NB4 (cell line): Measurements from ENCODE around the gene TYW1.

Experiments
- CTCF ChIP-seq: IDR thresholded peaks from one replicate; pipeline ENCODE4 v1.5.1; 2012; ENCODE audit warnings: low read depth, low read length
- MAX ChIP-seq: IDR thresholded peaks from 2 replicates; pipeline ENCODE4 v1.6.1; 2011; ENCODE audit warnings: low read depth, low read length
- MYC ChIP-seq: IDR thresholded peaks from 2 replicates; pipeline ENCODE4 v1.6.1; 2011; ENCODE audit warnings: low read depth, low read length
- POLR2A ChIP-seq: IDR thresholded peaks from 2 replicates; pipeline ENCODE4 v1.6.1; 2011; ENCODE audit warnings: mild to moderate bottlenecking; ENCODE audit not compliant: insufficient read length; ENCODE audit errors: extremely low read depth

- TF ChIP-seq CTCF (no peak), POLR2A (no peak), MYC (no peak), MAX (no peak)
These were observed 48.0 kb upstream of the TYW1 start for GRCh38 chr7:66948480-66949109.
